Psoas muscle (tissue), 8 donors: Measurements from ENCODE around the gene KCTD16. TPM values are rescaled to one million over a fixed set of nuclear protein-coding genes. Genes with fewer than 3 reads are reported as not detected.

Experiments
- ATAC-seq, 4 donors: fragments of 200-7000 bp; cut with Tn5 transposase; one replicate each; pipeline ENCODE4 v1.9.1; 2020; ENCODE audit warnings: moderate library complexity in 3 of 4, mild to moderate bottlenecking in 2 of 4
- DNase-seq, 2 donors: peaks; one replicate each; pipeline ENCODE4 v3.0.0-alpha.2; 2020
- H3K27ac ChIP-seq: fragments of 200-600 bp; one replicate; pipeline ENCODE4 v1.8.0; 2022
- H3K27me3 ChIP-seq, 3 donors: fragments of 200-600 bp in 1 of 3; one replicate each; pipeline versions ENCODE4 v1.6.1 to v1.8.0; 2013 to 2022; ENCODE audit warnings: low read length in 2 of 3, mild to moderate bottlenecking in 2 of 3, moderate library complexity in 1 of 3; ENCODE audit not compliant: insufficient read depth in 3 of 3
- H3K36me3 ChIP-seq, 2 donors: fragments of 200-600 bp in 1 of 2; one replicate each; pipeline versions ENCODE4 v1.6.1 to v1.8.0; 2013 to 2022; ENCODE audit warnings: low read depth in 1 of 2, mild to moderate bottlenecking in 1 of 2, moderate library complexity in 1 of 2; ENCODE audit not compliant: insufficient read depth in 1 of 2
- H3K4me1 ChIP-seq: fragments of 200-600 bp; one replicate; pipeline ENCODE4 v1.8.0; 2022
- H3K4me3 ChIP-seq: fragments of 200-600 bp; one replicate; pipeline ENCODE4 v1.8.0; 2022; ENCODE audit warnings: mild to moderate bottlenecking
- H3K9me3 ChIP-seq: fragments of 200-600 bp; one replicate; pipeline ENCODE4 v1.8.0; 2022
- CTCF ChIP-seq: fragments of 200-600 bp; IDR thresholded peaks from one replicate; pipeline ENCODE4 v1.8.0; 2022; ENCODE audit warnings: antibody characterized with exemption
- WGBS, 3 donors: extraction: QIAGEN DNeasy Blood & Tissue Kit; methylation state at CpG; one replicate each; pipeline versions ENCODE4 v1.1.6 to v1.1.7; 2013; 5-methylcytosine and 5-hydroxymethylcytosine counted together
- intact Hi-C, 2 donors: fragments of 100-400 bp; cut with DNase I; formaldehyde crosslinking; loops; one replicate each; pipeline versions ENCODE4 v1.11.0 to v1.14.2; 2022
- polyA plus RNA-seq, 3 donors: library from polyadenylated mRNA; stranded (reverse); fragments of 200-250 nt; gene quantifications; one replicate each; pipeline ENCODE4 v1.2.3, GENCODE V29; 2013
- total RNA-seq, 4 donors: library from RNA; stranded (reverse); fragmentation: NEBNext Ultra II Directional in 2 of 4; extraction: Animal tissue kit (Norgen Biotek cat#: 25700) in 2 of 4; gene quantifications; one replicate each; pipeline versions ENCODE4 v1.2.1 to v1.2.4, GENCODE V29; 2021 to 2023
- donor health status: healthy with polysubstance abuse.
- donor health status: DM: no; HTN: no; CAD: no; lungs with moderate emphysema.
- donor health status: Bipolar disorder and iron deficiency.
- donor health status: healthy.
- donor health status: DM: yes; HTN: yes; CAD: no.
- donor health status: DM: no; HTN: no; CAD: no.
- donor health status: DM: no; HTN: no; CAD: no.
- donor health status: DM: yes; HTN: yes; CAD: no.

The KCTD16 gene
- total and polyA plus RNA-seq, 7 donors: 0.01 to 0.04 (median 0.01) TPM; not detected in 4

GRCh38 chr5:144422018-144422727 lies 251.5 kb downstream of the KCTD16 start:
- Histone ChIP-seq H3K4me1 (no peaks in the 10 kb centered on the region), H3K4me3 (no peak overlapping the region), H3K9me3 (no peaks in the 10 kb centered on the region), H3K36me3 (no peaks in the 10 kb centered on the region), H3K27ac (no peak overlapping the region), H3K27me3 (peaks cover 0 to 2% (median 0%) of the 10 kb centered on the region in 3 donors)
- DNase-seq: no peak
- intact Hi-C loops: no loop called here
- no peak for TF ChIP-seq CTCF
- no peak for ATAC-seq
- 44 to 52% (median 52%) methylated on average over 2 of the region's 2 CpGs for WGBS, 3 donors

GRCh38 chr5:144427866-144428265 lies 257.2 kb downstream of the KCTD16 start:
- intact Hi-C loops: no loop called here

GRCh38 chr5:144428326-144428725 lies 257.7 kb downstream of the KCTD16 start:
- no peak for DNase-seq
- peaks cover 0 to 4% (median 0%) of the 10 kb centered on the region in 3 donors for H3K27me3 ChIP-seq
- no peak for ATAC-seq
- H3K4me3 ChIP-seq: no peak overlapping the region
- no peak overlapping the region for H3K27ac ChIP-seq
- H3K4me1 ChIP-seq: no peaks in the 10 kb centered on the region
- intact Hi-C loops: no loop called here
- TF ChIP-seq CTCF: no peak
- H3K9me3 ChIP-seq: no peaks in the 10 kb centered on the region
- H3K36me3 ChIP-seq: no peaks in the 10 kb centered on the region
- WGBS, 3 donors: 45 to 46% (median 45%) methylated on average over 1 of the region's 1 CpG

More at GRCh38 chr5:144427866-144428265, 257.2 kb downstream of the KCTD16 start:
- 80 to 94% (median 82%) methylated on average over 1 of the region's 1 CpG for WGBS, 3 donors
- no peak overlapping the region for H3K27ac ChIP-seq
- DNase-seq: no peak
- H3K9me3 ChIP-seq: no peaks in the 10 kb centered on the region
- no peak overlapping the region for H3K4me3 ChIP-seq
- peaks cover 0 to 4% (median 0%) of the 10 kb centered on the region in 3 donors for H3K27me3 ChIP-seq
- H3K4me1 ChIP-seq: no peaks in the 10 kb centered on the region
- H3K36me3 ChIP-seq: no peaks in the 10 kb centered on the region
- no peak for TF ChIP-seq CTCF
- no peak for ATAC-seq

GRCh38 chr5:144429405-144429804 lies 258.7 kb downstream of the KCTD16 start:
- Histone ChIP-seq H3K4me1 (no peaks in the 10 kb centered on the region), H3K9me3 (no peaks in the 10 kb centered on the region), H3K4me3 (no peak overlapping the region), H3K27ac (no peak overlapping the region), H3K36me3 (no peaks in the 10 kb centered on the region), H3K27me3 (peaks cover 0 to 4% (median 0%) of the 10 kb centered on the region in 3 donors)
- intact Hi-C loops: no loop called here
- DNase-seq: no peak
- no peak for ATAC-seq
- WGBS, 3 donors: 75 to 100% (median 87%) methylated on average over 1 of the region's 1 CpG
- TF ChIP-seq CTCF: no peak

- Histone ChIP-seq H3K4me3 (no peak overlapping the region), H3K27me3 (peaks cover 0 to 4% (median 0%) of the 10 kb centered on the region in 3 donors), H3K4me1 (no peaks in the 10 kb centered on the region), H3K36me3 (no peaks in the 10 kb centered on the region), H3K27ac (no peak overlapping the region), H3K9me3 (no peaks in the 10 kb centered on the region)
- no peak for TF ChIP-seq CTCF
- ATAC-seq: no peak
- intact Hi-C loops: no loop called here
- WGBS, 3 donors: 64 to 83% (median 81%) methylated on average over 1 of the region's 1 CpG
- DNase-seq: no peak
Measured at GRCh38 chr5:144429905-144430304, 259.2 kb downstream of the KCTD16 start.
